HepG2 (cell line): ENCODE data around the gene TMEM95. TPM values are rescaled to one million over a fixed set of nuclear protein-coding genes. Genes with fewer than 3 reads are reported as not detected.

Source experiments
- ATRX ChIP-seq: sonication (generic); formaldehyde crosslinking; IDR thresholded peaks from 2 replicates; pipeline ENCODE4 v1.4.0; 2020; ENCODE audit warnings: missing genetic modification reagents, borderline replicate concordance
- CAMTA2 ChIP-seq: sonication (generic); formaldehyde crosslinking; IDR thresholded peaks from 2 replicates; pipeline ENCODE4 v1.4.0; 2020; ENCODE audit warnings: mild to moderate bottlenecking, missing genetic modification reagents, borderline replicate concordance
- HOXA5 ChIP-seq: sonication (generic); formaldehyde crosslinking; IDR thresholded peaks from 2 replicates; pipeline ENCODE4 v1.4.0; 2020; ENCODE audit warnings: missing genetic modification reagents
- JUN ChIP-seq: sonication (generic); formaldehyde crosslinking; IDR thresholded peaks from 2 replicates; pipeline ENCODE4 v1.4.0; 2020; ENCODE audit warnings: mild to moderate bottlenecking, missing genetic modification reagents
- KAT7 ChIP-seq: IDR thresholded peaks from 2 replicates; pipeline ENCODE4 v1.6.1; 2018; ENCODE audit warnings: borderline replicate concordance, missing compliant biosample characterization
- MTF2 ChIP-seq: sonication (generic); formaldehyde crosslinking; IDR thresholded peaks from 2 replicates; pipeline ENCODE4 v1.5.0; 2020; ENCODE audit warnings: missing genetic modification reagents, borderline replicate concordance
- PATZ1 ChIP-seq: sonication (generic); formaldehyde crosslinking; IDR thresholded peaks from 2 replicates; pipeline ENCODE4 v1.4.0; 2020; ENCODE audit warnings: missing genetic modification reagents
- PCBP1 ChIP-seq: fragments of 200-400 bp; formaldehyde crosslinking; IDR thresholded peaks from 2 replicates; pipeline ENCODE4 v1.6.1; 2017; ENCODE audit warnings: mild to moderate bottlenecking, low read depth, low read length, borderline replicate concordance
- RAD51 ChIP-seq: fragments of 450-650 bp; IDR thresholded peaks from 2 replicates; pipeline ENCODE4 v1.6.1; 2016; ENCODE audit warnings: borderline replicate concordance
- ZBTB49 ChIP-seq: sonication (generic); formaldehyde crosslinking; IDR thresholded peaks from 2 replicates; pipeline ENCODE4 v1.4.0; 2020; ENCODE audit warnings: missing genetic modification reagents, borderline replicate concordance
- ZMAT5 ChIP-seq: sonication (generic); formaldehyde crosslinking; IDR thresholded peaks from 2 replicates; pipeline ENCODE4 v1.5.0; 2020; ENCODE audit warnings: mild to moderate bottlenecking, low read depth, missing genetic modification reagents, borderline replicate concordance
- ZNF281 ChIP-seq: sonication (generic); formaldehyde crosslinking; IDR thresholded peaks from 2 replicates; pipeline ENCODE4 v1.4.0; 2020; ENCODE audit warnings: missing genetic modification reagents, borderline replicate concordance
- ZNF296 ChIP-seq: sonication (generic); formaldehyde crosslinking; conservative IDR thresholded peaks from 2 replicates; pipeline ENCODE4 v1.5.0; 2020; ENCODE audit warnings: mild to moderate bottlenecking, missing genetic modification reagents
- ZNF75D ChIP-seq: sonication (generic); formaldehyde crosslinking; IDR thresholded peaks from 2 replicates; pipeline ENCODE4 v1.8.1; 2023; ENCODE audit warnings: missing genetic modification reagents, mild to moderate bottlenecking, borderline replicate concordance
- ZNF775 ChIP-seq: sonication (generic); formaldehyde crosslinking; IDR thresholded peaks from 2 replicates; pipeline ENCODE4 v1.4.0; 2020; ENCODE audit warnings: missing genetic modification reagents, mild to moderate bottlenecking, moderate library complexity, borderline replicate concordance
- polyA plus RNA-seq, 8 experiments: library from polyadenylated mRNA; depleted of rRNA in 3 of 8; stranded (reverse) in 7 of 8; unstranded in 1 of 8; fragments of >200 nt; fragmentation: Illumina TruSeq in 4 of 8; extraction: Trizol in 4 of 8; gene quantifications; 2 replicates each; pipeline versions ENCODE4 v1.2.1 to v1.2.3, GENCODE V29; 2011 to 2016; ENCODE audit warnings: low read depth in 4 of 8, missing spikeins in 1 of 8, mixed read lengths in 1 of 8; ENCODE audit not compliant: insufficient read depth in 1 of 8
- total RNA-seq, 5 experiments: library from RNA; depleted of rRNA; stranded (reverse); fragments of >200 nt; fragmentation: Illumina TruSeq; extraction: Trizol; gene quantifications; 2 replicates each; pipeline ENCODE4 v1.2.3, GENCODE V29; 2016; ENCODE audit warnings: low read depth in 1 of 5

The TMEM95 gene
- total and polyA plus RNA-seq, 2 of the 13 experiments (the other 11 are each of a cell fraction or from before 2014, with no cell fraction given): not detected

- TF ChIP-seq ZNF281 (CRISPR knock-in tag) (no peak), ZNF75D (CRISPR knock-in tag) (no peak), ATRX (CRISPR knock-in tag) (no peak), PCBP1 (no peak), ZBTB49 (no peak), JUN (peak; percentile 36; the same call in 1 of the 2 replicates), KAT7 (CRISPR knock-in tag) (no peak), PATZ1 (peak; percentile 81), HOXA5 (no peak), MTF2 (no peak), ZNF775 (CRISPR knock-in tag) (no peak), CAMTA2 (CRISPR knock-in tag) (no peak), ZMAT5 (no peak), RAD51 (no peak), ZNF296 (CRISPR knock-in tag) (no peak)
Observed at GRCh38 chr17:7306911-7307685, 47.9 kb upstream of the TMEM95 start, which contains the start of gene EIF5A (continued).
